Neuronal stem cell (in vitro differentiated cells): ENCODE results near the gene DUSP1.
A peak's percentile ranks its signal among the peaks of the same experiment; 100 is the strongest.

Experiments
- DNase-seq: peaks from one replicate; pipeline ENCODE4 v3.0.0-alpha.2; 2013; ENCODE audit warnings: low spot score
- H2AFZ ChIP-seq: one replicate; pipeline ENCODE4 v1.6.1; 2013; ENCODE audit warnings: mild to moderate bottlenecking, low read length, inconsistent platforms
- H2AK5ac ChIP-seq: 2 replicates; pipeline ENCODE4 v1.6.1; 2013; ENCODE audit warnings: low read depth, mild to moderate bottlenecking, inconsistent platforms, low read length, moderate library complexity, mixed read lengths
- H2BK120ac ChIP-seq: 2 replicates; pipeline ENCODE4 v1.6.1; 2013; ENCODE audit warnings: low read depth, mild to moderate bottlenecking, inconsistent platforms, low read length, moderate library complexity, mixed read lengths
- H2BK12ac ChIP-seq: one replicate; pipeline ENCODE4 v1.6.1; 2013; ENCODE audit warnings: low read length, inconsistent platforms
- H2BK15ac ChIP-seq: 2 replicates; pipeline ENCODE4 v1.6.1; 2013; ENCODE audit warnings: mild to moderate bottlenecking, low read length, inconsistent platforms, mixed read lengths
- H2BK5ac ChIP-seq: one replicate; pipeline ENCODE4 v1.6.1; 2013; ENCODE audit warnings: inconsistent platforms, mild to moderate bottlenecking, low read length, moderate library complexity
- H3K14ac ChIP-seq: one replicate; pipeline ENCODE4 v1.6.1; 2013; ENCODE audit warnings: low read length, inconsistent platforms
- H3K18ac ChIP-seq: 2 replicates; pipeline ENCODE4 v1.6.1; 2013; ENCODE audit warnings: low read length, inconsistent platforms
- H3K23ac ChIP-seq: 2 replicates; pipeline ENCODE4 v1.6.1; 2013; ENCODE audit warnings: low read depth, mild to moderate bottlenecking, mixed read lengths, low read length, inconsistent platforms; ENCODE audit not compliant: poor library complexity
- H3K27ac ChIP-seq: replicated peaks from 3 replicates; pipeline ENCODE4 v1.5.1; 2013; ENCODE audit warnings: low read length, inconsistent platforms
- H3K27me3 ChIP-seq, 3 experiments: 2 replicates each; pipeline ENCODE4 v1.6.1; 2013; ENCODE audit warnings: low read length in 3 of 3, mild to moderate bottlenecking in 2 of 3, inconsistent platforms in 1 of 3, low read depth in 1 of 3, mixed read lengths in 1 of 3, moderate library complexity in 1 of 3; ENCODE audit not compliant: control insufficient read depth in 3 of 3, insufficient read depth in 3 of 3
- H3K36me3 ChIP-seq, 2 donors: replicated peaks in 1 of 2; 2 replicates each; pipeline ENCODE4 v1.6.1; 2013; ENCODE audit warnings: low read length in 2 of 2; ENCODE audit not compliant: control insufficient read depth in 2 of 2, insufficient read depth in 2 of 2
- H3K4ac ChIP-seq: 2 replicates; pipeline ENCODE4 v1.6.1; 2013; ENCODE audit warnings: inconsistent platforms, mild to moderate bottlenecking, low read length, moderate library complexity
- H3K4me1 ChIP-seq, 2 donors: 1 replicate in 1 of 2; 2 replicates in 1 of 2; pipeline ENCODE4 v1.6.1; 2013; ENCODE audit warnings: low read length in 2 of 2, low read depth in 1 of 2; ENCODE audit not compliant: control insufficient read depth in 2 of 2, insufficient read depth in 1 of 2
- H3K4me2 ChIP-seq: one replicate; pipeline ENCODE4 v1.6.1; 2013; ENCODE audit warnings: mild to moderate bottlenecking, low read length, inconsistent platforms; ENCODE audit not compliant: insufficient read depth, poor library complexity, severe bottlenecking
- H3K4me3 ChIP-seq, 2 donors: 2 replicates each; pipeline ENCODE4 v1.5.1; 2013; ENCODE audit warnings: low read length in 2 of 2, mild to moderate bottlenecking in 2 of 2, inconsistent platforms in 1 of 2, moderate library complexity in 1 of 2
- H3K79me1 ChIP-seq: one replicate; pipeline ENCODE4 v1.6.1; 2013; ENCODE audit warnings: low read depth, mild to moderate bottlenecking, inconsistent platforms, low read length, moderate library complexity
- H3K9ac ChIP-seq: one replicate; pipeline ENCODE4 v1.6.1; 2013; ENCODE audit warnings: mild to moderate bottlenecking, low read depth, low read length, inconsistent platforms; ENCODE audit not compliant: poor library complexity
- H3K9me3 ChIP-seq, 2 donors: replicated peaks in 1 of 2; 2 replicates each; pipeline versions ENCODE3 to v1.6.1; 2013; ENCODE audit warnings: low read length in 2 of 2, mild to moderate bottlenecking in 2 of 2, inconsistent platforms in 1 of 2, low read depth in 1 of 2, mixed read lengths in 1 of 2, moderate library complexity in 1 of 2; ENCODE audit not compliant: control insufficient read depth in 2 of 2, insufficient read depth in 1 of 2
- H4K8ac ChIP-seq: one replicate; pipeline ENCODE4 v1.6.1; 2013; ENCODE audit warnings: low read depth, mild to moderate bottlenecking, inconsistent platforms, low read length, moderate library complexity
- H4K91ac ChIP-seq: one replicate; pipeline ENCODE4 v1.6.1; 2013; ENCODE audit warnings: low read length, low read depth, mild to moderate bottlenecking, inconsistent platforms; ENCODE audit not compliant: poor library complexity
- WGBS, 2 donors: extraction: QIAGEN DNeasy Blood & Tissue Kit; methylation state at CpG; one replicate each; pipeline ENCODE4 v1.1.7; 2013; ENCODE audit warnings: missing lambda C conversion rate in 2 of 2, mixed read lengths in 1 of 2; ENCODE audit not compliant: insufficient read length in 2 of 2, insufficient replicate concordance in 1 of 2; ENCODE audit errors: extremely low coverage in 2 of 2; 5-methylcytosine and 5-hydroxymethylcytosine counted together

The DUSP1 gene

DNA sequence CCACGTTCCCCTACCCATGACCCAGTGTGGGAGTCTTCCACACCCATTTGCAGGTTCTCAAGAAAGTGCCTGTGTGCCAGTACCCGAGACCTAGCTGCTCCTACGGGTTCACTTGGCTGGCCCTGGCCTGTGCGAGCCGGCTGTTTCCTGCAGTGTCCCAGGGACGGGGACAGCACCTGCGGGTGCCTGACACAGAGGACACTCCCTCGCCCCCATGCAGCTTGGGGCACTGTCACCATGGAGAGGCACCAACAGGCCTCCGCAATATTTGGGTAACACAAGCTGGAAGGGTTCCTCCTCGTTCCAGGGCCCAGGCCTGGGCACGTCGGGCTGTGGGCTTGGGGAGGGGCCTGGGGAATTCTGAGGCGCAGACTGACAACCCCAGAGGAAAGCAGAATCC lies 41.4 kb downstream of the DUSP1 start:
- Histone ChIP-seq H3K23ac (no peak overlapping the region), H3K14ac (no peak overlapping the region), H2AFZ (no peak overlapping the region), H3K4ac (no peak overlapping the region), H3K9me3 (no peaks in the 10 kb centered on the region), H3K27me3 (peaks cover 0 to 36% (median 2%) of the 10 kb centered on the region in 3 experiments), H2BK15ac (peak overlapping the region; percentile 54), H3K4me2 (no peak overlapping the region), H4K8ac (no peak overlapping the region), H4K91ac (no peak overlapping the region), H2AK5ac (peak overlapping the region; percentile 4), H3K4me1 (peaks cover 4 to 7% of the 10 kb centered on the region in 2 donors), H3K27ac (no peak overlapping the region), H2BK5ac (no peak overlapping the region), H2BK120ac (no peak overlapping the region), H3K79me1 (no peaks in the 10 kb centered on the region), H2BK12ac (no peak overlapping the region), H3K36me3 (no peaks in the 10 kb centered on the region), H3K4me3 (no peak overlapping the region), H3K9ac (peak overlapping the region; percentile 10), H3K18ac (no peak overlapping the region)
- WGBS, 2 donors: no CpG with 5 or more reads among the region's 13 CpGs
- no peak for DNase-seq

DNA sequence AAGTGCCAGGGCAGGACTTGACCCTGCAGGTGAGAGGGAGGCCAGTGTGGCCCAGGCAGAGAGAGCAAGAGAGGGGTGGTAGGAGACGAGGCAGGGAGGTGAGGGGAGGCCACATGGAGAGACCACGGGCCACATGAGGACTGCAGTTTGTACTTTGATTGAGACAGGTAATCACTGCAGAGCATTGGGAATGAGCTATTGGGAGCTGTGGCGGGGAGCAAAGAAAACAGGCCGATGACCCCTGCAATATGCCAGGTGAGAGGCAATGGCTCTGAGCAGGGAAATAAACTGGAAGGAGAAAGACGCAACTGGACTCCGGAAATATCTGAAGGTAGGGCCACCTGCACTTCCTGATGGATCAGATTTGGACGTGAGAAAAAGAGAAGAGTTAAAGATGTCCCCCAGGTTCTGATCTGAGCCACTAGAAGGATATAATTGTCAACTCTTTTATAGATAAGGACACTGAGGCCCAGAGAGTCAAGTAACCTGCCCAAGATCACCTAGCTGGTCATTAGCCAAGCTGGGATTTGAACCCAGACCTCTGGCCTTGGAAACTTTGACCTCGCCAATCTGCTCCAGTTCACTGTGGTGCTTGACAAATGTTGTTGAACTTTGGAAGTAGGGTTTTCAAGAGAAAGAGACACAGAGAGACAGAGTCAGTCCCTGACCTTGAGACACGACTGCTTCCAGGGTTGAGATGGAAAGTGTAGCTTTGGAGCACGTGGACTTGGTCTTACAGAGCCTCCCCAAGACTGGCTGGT lies 42.3 kb downstream of the DUSP1 start:
- no peak overlapping the region for H3K23ac ChIP-seq
- H3K4me3 ChIP-seq: no peak overlapping the region
- H4K8ac ChIP-seq: no peak overlapping the region
- H2BK12ac ChIP-seq: no peak overlapping the region
- no CpG with 5 or more reads among the region's 10 CpGs for WGBS, 2 donors
- H3K27me3 ChIP-seq: peaks cover 0 to 44% (median 2%) of the 10 kb centered on the region in 3 experiments
- H3K4me2 ChIP-seq: no peak overlapping the region
- DNase-seq: no peak
- H2BK5ac ChIP-seq: no peak overlapping the region
- H2BK15ac ChIP-seq: no peak overlapping the region
- no peak overlapping the region for H2AFZ ChIP-seq
- H3K79me1 ChIP-seq: no peaks in the 10 kb centered on the region
- no peak overlapping the region for H2AK5ac ChIP-seq
- no peaks in the 10 kb centered on the region for H3K9me3 ChIP-seq
- peak overlapping the region; percentile 32 for H3K9ac ChIP-seq
- no peak overlapping the region for H3K14ac ChIP-seq
- H3K18ac ChIP-seq: no peak overlapping the region
- no peak overlapping the region for H2BK120ac ChIP-seq
- peaks cover 3 to 4% of the 10 kb centered on the region in 2 donors for H3K4me1 ChIP-seq
- H4K91ac ChIP-seq: no peak overlapping the region
- no peak overlapping the region for H3K4ac ChIP-seq
- H3K36me3 ChIP-seq: no peaks in the 10 kb centered on the region
- no peak overlapping the region for H3K27ac ChIP-seq

DNA sequence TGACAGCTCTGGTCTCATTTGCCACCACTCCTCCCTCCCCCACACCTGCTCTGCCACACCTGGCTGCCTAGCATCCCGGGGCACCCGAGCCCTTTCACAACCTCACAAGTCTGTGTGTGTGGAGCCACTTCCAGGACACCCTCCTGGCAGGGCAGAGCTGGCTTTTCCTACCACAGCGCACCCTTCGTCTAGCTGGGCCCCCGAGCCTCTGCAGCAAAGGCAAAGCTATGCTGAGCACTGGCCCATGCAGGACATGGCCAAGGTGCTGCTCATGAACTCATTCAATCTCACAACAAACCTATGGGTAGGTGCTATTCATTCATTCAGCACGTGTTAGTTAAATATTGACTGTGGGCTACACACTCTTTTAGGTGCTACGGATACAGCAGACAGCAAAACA lies 43.4 kb downstream of the DUSP1 start:
- Histone ChIP-seq H3K36me3 (no peaks in the 10 kb centered on the region), H2BK15ac (no peak overlapping the region), H3K27ac (no peak overlapping the region), H3K9ac (no peak overlapping the region), H3K23ac (peak overlapping the region; percentile 36), H3K4me1 (no peaks in the 10 kb centered on the region), H4K8ac (no peak overlapping the region), H3K14ac (peak overlapping the region; percentile 74), H3K9me3 (no peaks in the 10 kb centered on the region), H4K91ac (no peak overlapping the region), H3K27me3 (peaks cover 0 to 36% (median 2%) of the 10 kb centered on the region in 3 experiments), H2AFZ (no peak overlapping the region), H3K79me1 (no peaks in the 10 kb centered on the region), H3K4me2 (no peak overlapping the region), H2BK5ac (no peak overlapping the region), H2BK12ac (no peak overlapping the region), H3K4ac (no peak overlapping the region), H3K18ac (peak overlapping the region; percentile 49), H2BK120ac (peak overlapping the region; percentile 11), H3K4me3 (no peak overlapping the region), H2AK5ac (no peak overlapping the region)
- no peak for DNase-seq
- no CpG with 5 or more reads among the region's 7 CpGs for WGBS, 2 donors

GRCh38 chr5:172726966-172727365 lies 44.0 kb downstream of the DUSP1 start:
- no peak overlapping the region for H3K9ac ChIP-seq
- no peak overlapping the region for H2BK120ac ChIP-seq
- H3K18ac ChIP-seq: peak overlapping the region; percentile 42
- H2BK12ac ChIP-seq: no peak overlapping the region
- H3K4ac ChIP-seq: no peak overlapping the region
- no peak overlapping the region for H2BK5ac ChIP-seq
- no peaks in the 10 kb centered on the region for H3K9me3 ChIP-seq
- H3K27me3 ChIP-seq: peaks cover 0 to 40% (median 2%) of the 10 kb centered on the region in 3 experiments
- no peak overlapping the region for H2AFZ ChIP-seq
- no peak overlapping the region for H3K4me2 ChIP-seq
- no CpG with 5 or more reads among the region's 11 CpGs for WGBS, 2 donors
- H2BK15ac ChIP-seq: no peak overlapping the region
- no peak overlapping the region for H3K14ac ChIP-seq
- no peaks in the 10 kb centered on the region for H3K4me1 ChIP-seq
- H4K91ac ChIP-seq: no peak overlapping the region
- H3K36me3 ChIP-seq: no peaks in the 10 kb centered on the region
- DNase-seq: no peak
- H2AK5ac ChIP-seq: no peak overlapping the region
- no peak overlapping the region for H3K27ac ChIP-seq
- H4K8ac ChIP-seq: no peak overlapping the region
- no peak overlapping the region for H3K4me3 ChIP-seq
- no peaks in the 10 kb centered on the region for H3K79me1 ChIP-seq
- no peak overlapping the region for H3K23ac ChIP-seq
